Cardiac muscle cell (in vitro differentiated cells and primary cell): ENCODE results near the gene CSF1R. TPM values are rescaled to one million over a fixed set of nuclear protein-coding genes. Genes with fewer than 3 reads are reported as not detected.

Source experiments
- DNase-seq, 2 donors: peaks; one replicate each; pipeline versions ENCODE4 v3.0.0 to v3.0.0-alpha.2; 2010 to 2017; ENCODE audit warnings: low read depth in 1 of 2, low spot score in 1 of 2
- H3K27ac ChIP-seq: fragments of 200-600 bp; sonication (generic); 2 replicates; pipeline ENCODE4 v1.5.1; 2016
- H3K27me3 ChIP-seq: fragments of 200-600 bp; sonication (generic); 2 replicates; pipeline ENCODE4 v1.6.0; 2016; ENCODE audit warnings: control low read depth
- H3K36me3 ChIP-seq: fragments of 200-600 bp; sonication (generic); 2 replicates; pipeline ENCODE4 v1.5.1; 2016; ENCODE audit warnings: control low read depth
- H3K4me1 ChIP-seq: fragments of 200-600 bp; sonication (generic); 2 replicates; pipeline ENCODE4 v1.8.1; 2017; ENCODE audit warnings: low read depth, mild to moderate bottlenecking, mixed run types
- H3K4me3 ChIP-seq: fragments of 200-600 bp; sonication (generic); 2 replicates; pipeline ENCODE4 v1.5.1; 2016; ENCODE audit warnings: mild to moderate bottlenecking
- H3K9me3 ChIP-seq: fragments of 200-600 bp; sonication (generic); 2 replicates; pipeline ENCODE4 v1.5.1; 2017; ENCODE audit warnings: low read depth, mild to moderate bottlenecking, control low read depth
- CTCF ChIP-seq: IDR thresholded peaks from 2 replicates; pipeline ENCODE4 v1.5.1; 2012; ENCODE audit warnings: low read depth, mild to moderate bottlenecking, low read length
- polyA plus RNA-seq: library from polyadenylated mRNA; unstranded; fragments of >200 nt; fragmentation: Nextera tagmentation; extraction: Ambion mirVana; gene quantifications from 2 replicates; pipeline ENCODE4 v1.2.1, GENCODE V29; 2016
- total RNA-seq: library from RNA; depleted of rRNA; stranded (reverse); fragments of >200 nt; gene quantifications from 2 replicates; pipeline ENCODE4 v1.2.3, GENCODE V29; 2016

CSF1R gene
- total and polyA plus RNA-seq, 2 experiments from 2014 or later: 0.48 TPM; not detected in 1

- Histone ChIP-seq H3K4me3 (no peak overlapping the region), H3K4me1 (no peaks in the 10 kb centered on the region), H3K27ac (no peak overlapping the region), H3K9me3 (no peaks in the 10 kb centered on the region), H3K36me3 (no peaks in the 10 kb centered on the region), H3K27me3 (no peaks in the 10 kb centered on the region)
- no peak for DNase-seq
- no peak for TF ChIP-seq CTCF
Measured at GRCh38 chr5:150126921-150127265, 40.5 kb upstream of the CSF1R start.

GRCh38 chr5:150126199-150126920, 40.0 kb upstream of the CSF1R start:
- DNase-seq: no peak
- H3K4me1 ChIP-seq: no peaks in the 10 kb centered on the region
- H3K4me3 ChIP-seq: no peak overlapping the region
- no peaks in the 10 kb centered on the region for H3K9me3 ChIP-seq
- no peaks in the 10 kb centered on the region for H3K27me3 ChIP-seq
- no peak overlapping the region for H3K27ac ChIP-seq
- no peaks in the 10 kb centered on the region for H3K36me3 ChIP-seq
- no peak for TF ChIP-seq CTCF

- H3K9me3 ChIP-seq: no peaks in the 10 kb centered on the region
- no peaks in the 10 kb centered on the region for H3K4me1 ChIP-seq
- no peak overlapping the region for H3K27ac ChIP-seq
- no peak for DNase-seq
- H3K27me3 ChIP-seq: no peaks in the 10 kb centered on the region
- no peaks in the 10 kb centered on the region for H3K36me3 ChIP-seq
- no peak overlapping the region for H3K4me3 ChIP-seq
- no peak for TF ChIP-seq CTCF
Measured at GRCh38 chr5:150125334-150125733, 39.0 kb upstream of the CSF1R start.

- no peaks in the 10 kb centered on the region for H3K27me3 ChIP-seq
- no peaks in the 10 kb centered on the region for H3K36me3 ChIP-seq
- no peak for DNase-seq
- no peak overlapping the region for H3K27ac ChIP-seq
- TF ChIP-seq CTCF: no peak
- no peaks in the 10 kb centered on the region for H3K9me3 ChIP-seq
- H3K4me1 ChIP-seq: no peaks in the 10 kb centered on the region
- H3K4me3 ChIP-seq: no peak overlapping the region
Measured at GRCh38 chr5:150124596-150124995, 38.2 kb upstream of the CSF1R start.

GRCh38 chr5:150124111-150124557, 37.8 kb upstream of the CSF1R start:
- Histone ChIP-seq H3K27me3 (no peaks in the 10 kb centered on the region), H3K4me3 (no peak overlapping the region), H3K4me1 (no peaks in the 10 kb centered on the region), H3K27ac (no peak overlapping the region), H3K9me3 (no peaks in the 10 kb centered on the region), H3K36me3 (no peaks in the 10 kb centered on the region)
- TF ChIP-seq CTCF: no peak
- DNase-seq: no peak

GRCh38 chr5:150123542-150123941, 37.2 kb upstream of the CSF1R start:
- no peaks in the 10 kb centered on the region for H3K4me1 ChIP-seq
- TF ChIP-seq CTCF: no peak
- H3K4me3 ChIP-seq: no peak overlapping the region
- no peak overlapping the region for H3K27ac ChIP-seq
- no peak for DNase-seq
- no peaks in the 10 kb centered on the region for H3K36me3 ChIP-seq
- no peaks in the 10 kb centered on the region for H3K27me3 ChIP-seq
- H3K9me3 ChIP-seq: no peaks in the 10 kb centered on the region
